GM12874 (cell line): Measurements from ENCODE around the gene PANK4.

Experiments
- CTCF ChIP-seq: IDR thresholded peaks from 2 replicates; pipeline ENCODE4 v1.5.1; 2011; ENCODE audit warnings: low read depth, mild to moderate bottlenecking, control low read depth, low read length, moderate library complexity; ENCODE audit not compliant: insufficient read depth

Gene PANK4

GRCh38 chr1:2471159-2471471 is 55.3 kb downstream of the PANK4 start:
- TF ChIP-seq CTCF: no peak

DNA sequence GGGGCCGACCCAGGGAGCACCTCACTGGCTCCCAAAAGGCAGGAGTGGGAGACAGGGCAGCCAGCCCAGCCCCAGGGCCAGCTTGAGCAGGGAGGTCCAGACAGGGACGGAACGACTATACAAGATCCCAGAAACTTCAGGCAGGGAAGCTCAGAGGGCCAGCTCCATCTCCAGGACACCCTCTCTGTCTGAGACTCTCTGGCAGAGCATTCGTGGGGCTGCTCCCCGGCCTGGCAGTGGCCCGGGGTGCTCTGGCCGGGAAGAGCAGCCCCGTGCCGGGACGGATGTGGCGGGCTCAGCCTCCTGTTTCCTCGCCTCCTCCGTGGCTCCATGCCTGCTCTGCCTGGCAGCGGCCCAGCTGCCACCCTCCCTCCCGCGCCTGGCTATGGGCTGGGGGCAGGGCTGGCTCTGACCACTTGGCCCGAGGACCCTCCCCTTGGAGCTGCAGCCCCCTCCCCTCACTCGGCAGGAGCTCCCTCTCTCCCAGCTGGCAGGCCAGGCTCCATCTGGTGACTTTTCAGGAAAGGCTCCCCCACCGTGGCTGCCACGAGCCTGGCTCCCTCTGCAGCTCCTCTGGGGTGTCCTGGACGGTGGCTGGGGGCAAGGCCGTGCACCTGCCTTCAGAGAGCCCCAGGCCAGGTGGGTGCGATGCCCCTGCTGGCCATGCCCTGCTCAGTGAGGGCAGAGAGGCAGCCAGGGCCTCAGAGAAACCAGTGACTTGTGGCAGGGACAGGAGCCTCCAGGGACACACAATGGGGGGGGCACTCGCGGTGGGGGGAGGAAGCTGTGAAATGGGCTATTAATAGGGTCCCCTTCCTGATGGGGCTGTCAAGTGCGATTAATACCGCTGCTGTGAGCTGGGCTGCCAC is 55.9 kb downstream of the PANK4 start:
- no peak for TF ChIP-seq CTCF

DNA sequence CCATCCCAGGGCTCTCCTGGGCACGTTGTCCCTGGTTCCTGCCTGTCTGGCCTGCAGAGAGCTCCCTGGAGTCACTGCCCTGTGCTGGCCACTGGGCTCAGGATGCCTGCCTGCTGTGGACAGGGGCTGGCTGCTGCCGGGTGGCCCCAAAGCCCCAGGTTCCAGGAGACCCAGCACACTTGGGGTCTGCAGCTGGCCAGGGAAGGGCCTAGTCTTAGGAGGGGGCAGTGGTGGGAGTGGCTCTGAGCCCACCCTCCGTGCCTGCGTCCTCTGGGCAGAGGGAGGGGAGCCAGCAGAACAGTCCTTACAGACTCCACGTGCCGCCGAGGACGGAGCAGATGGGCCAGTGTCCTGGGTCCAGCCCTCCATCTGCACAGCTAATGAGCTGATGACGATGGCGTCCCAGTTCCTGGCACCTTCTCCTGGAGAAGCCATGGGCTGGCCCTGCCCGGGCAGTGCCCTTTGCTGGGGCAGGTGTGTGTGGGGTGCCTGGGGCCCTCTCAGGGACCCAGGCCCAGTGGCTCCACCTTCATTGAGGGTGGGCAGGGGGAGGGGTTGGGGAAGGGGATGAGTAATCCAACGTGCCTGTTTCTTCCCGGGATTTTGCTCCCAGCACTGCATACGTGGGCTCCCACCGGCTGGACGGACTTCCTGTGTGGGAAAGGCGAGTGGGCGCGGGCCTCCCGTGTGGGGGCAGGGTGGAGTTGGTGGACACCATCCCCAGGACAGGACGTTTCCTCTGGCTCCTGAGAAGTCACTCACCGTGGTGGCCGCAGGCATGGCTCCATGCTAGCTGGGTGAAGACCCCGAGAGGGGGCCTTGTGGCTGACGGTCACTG is 57.1 kb downstream of the PANK4 start:
- TF ChIP-seq CTCF: no peak

- no peak for TF ChIP-seq CTCF
Observed at GRCh38 chr1:2468540-2468939, 57.9 kb downstream of the PANK4 start.

- no peak for TF ChIP-seq CTCF
Observed at GRCh38 chr1:2468041-2468472, 58.3 kb downstream of the PANK4 start.

- no peak for TF ChIP-seq CTCF
Observed at GRCh38 chr1:2466958-2467554, 59.3 kb downstream of the PANK4 start.

DNA sequence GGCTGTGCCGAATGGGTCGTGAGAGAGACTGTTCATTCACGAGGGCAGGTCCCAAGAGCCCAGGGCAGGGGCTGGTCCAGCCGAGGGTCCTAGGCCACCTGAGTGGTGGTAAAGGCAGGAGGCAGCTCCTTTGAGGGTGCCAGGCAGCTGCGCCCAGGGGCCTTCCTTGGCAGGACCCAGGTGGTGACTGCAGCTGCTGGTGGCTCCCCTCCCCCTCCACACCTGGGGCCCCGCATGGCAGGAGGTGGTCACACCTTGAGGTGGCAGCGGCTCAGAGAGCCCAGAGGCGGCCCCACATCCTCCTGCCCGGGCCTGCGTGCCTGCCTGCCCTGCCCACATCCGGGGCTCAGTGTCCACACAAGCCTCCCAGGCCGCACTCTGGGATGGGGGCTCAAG is 60.1 kb downstream of the PANK4 start:
- TF ChIP-seq CTCF: no peak
